ENCODE measurements around the gene CTSS. TPM values are rescaled to one million over a fixed set of nuclear protein-coding genes. Genes with fewer than 3 reads are reported as not detected.

CTSS gene
- total and polyA plus RNA-seq, 9 donors, result 8.7 to 131 (median 13.6) TPM

- TF ChIP-seq POLR2A (IDR thresholded peaks at IDR 0.05) (no peak), CTCF (IDR thresholded peaks at IDR 0.05) (no peak), EP300 (IDR thresholded peaks at IDR 0.05) (no peak)
- intact Hi-C loops (cut with DNase I), result loop anchor here in 1 of 4 donors (10.0 kb wide), 1 partner anchor 141 kb away; no protein-coding TSS in a partner anchor
- Histone ChIP-seq H3K9me3 (no peaks in the 10 kb centered on the region), H3K27ac (no peak overlapping the region), H3K4me3 (peak overlapping the region; percentile 56), H3K27me3 (no peaks in the 10 kb centered on the region), H3K4me1 (ENCODE audit: insufficient read depth) (no peaks in the 10 kb centered on the region), H3K36me3 (no peaks in the 10 kb centered on the region)
- 15 to 28% (median 22%) methylated on average over 1 of the region's 1 CpG for WGBS, 3 donors
- DNase-seq, result no peak
These were observed 69.4 kb downstream of the CTSS start for GRCh38 chr1:150696162-150696561.

GRCh38 chr1:150695561-150695960 is 70.0 kb downstream of the CTSS start:
- TF ChIP-seq POLR2A (IDR thresholded peaks at IDR 0.05) (no peak), EP300 (IDR thresholded peaks at IDR 0.05) (no peak), CTCF (IDR thresholded peaks at IDR 0.05) (no peak)
- Histone ChIP-seq H3K36me3 (no peaks in the 10 kb centered on the region), H3K4me1 (ENCODE audit: insufficient read depth) (no peaks in the 10 kb centered on the region), H3K9me3 (no peaks in the 10 kb centered on the region), H3K4me3 (no peak overlapping the region), H3K27ac (no peak overlapping the region), H3K27me3 (no peaks in the 10 kb centered on the region)
- intact Hi-C loops (cut with DNase I), result loop anchor here in 1 of 4 donors (10.0 kb wide), 1 partner anchor 141 kb away; no protein-coding TSS in a partner anchor
- DNase-seq, result no peak
- WGBS, 3 donors, result 71 to 74% (median 72%) methylated on average over 4 of the region's 4 CpGs

GRCh38 chr1:150692720-150693119 is 72.9 kb downstream of the CTSS start:
- TF ChIP-seq EP300 (IDR thresholded peaks at IDR 0.05) (no peak), CTCF (IDR thresholded peaks at IDR 0.05) (no peak), POLR2A (IDR thresholded peaks at IDR 0.05) (no peak)
- intact Hi-C loops (cut with DNase I), result loop anchor here in 1 of 4 donors (10.0 kb wide), 1 partner anchor 138 kb away; no protein-coding TSS in a partner anchor
- no peaks in the 10 kb centered on the region for H3K27me3 ChIP-seq
- H3K4me3 ChIP-seq, result no peak overlapping the region
- 79 to 81% (median 80%) methylated on average over 3 of the region's 3 CpGs for WGBS, 3 donors
- DNase-seq, result no peak
- H3K36me3 ChIP-seq, result no peaks in the 10 kb centered on the region
- H3K27ac ChIP-seq, result no peak overlapping the region
- H3K4me1 ChIP-seq (ENCODE audit: insufficient read depth), result no peaks in the 10 kb centered on the region
- no peaks in the 10 kb centered on the region for H3K9me3 ChIP-seq

- H3K4me1 ChIP-seq (ENCODE audit: insufficient read depth), result no peaks in the 10 kb centered on the region
- intact Hi-C loops (cut with DNase I), result no loop called here
- no peaks in the 10 kb centered on the region for H3K27me3 ChIP-seq
- TF ChIP-seq EP300 (IDR thresholded peaks at IDR 0.05), result no peak
- TF ChIP-seq CTCF (IDR thresholded peaks at IDR 0.05), result no peak
- 89 to 90% (median 89%) methylated on average over 1 of the region's 1 CpG for WGBS, 3 donors
- no peaks in the 10 kb centered on the region for H3K36me3 ChIP-seq
- no peak overlapping the region for H3K4me3 ChIP-seq
- H3K9me3 ChIP-seq, result no peaks in the 10 kb centered on the region
- H3K27ac ChIP-seq, result no peak overlapping the region
- DNase-seq, result no peak
These were observed 76.8 kb downstream of the CTSS start for GRCh38 chr1:150688763-150689162.

Measured in ovary (tissue), 9 donors.